ENCODE data around the gene SCARB1.

Gene SCARB1

GRCh38 chr12:124790650-124791400, 72.8 kb downstream of the SCARB1 start:
- no peak for DNase-seq
- no peak for TF ChIP-seq CTCF (IDR thresholded peaks at IDR 0.05; ENCODE audit: low read depth, low read length)
- no peaks in the 10 kb centered on the region for H3K27me3 ChIP-seq (ENCODE audit: insufficient read depth, low read depth, severe bottlenecking)
- no peaks in the 10 kb centered on the region for H3K9me3 ChIP-seq (ENCODE audit: severe bottlenecking)
- peaks cover 6% of the 10 kb centered on the region for H3K36me3 ChIP-seq
- H3K4me3 ChIP-seq (ENCODE audit: low read depth, low read length) = no peak overlapping the region
- H3K27ac ChIP-seq = no peak overlapping the region

GRCh38 chr12:124788936-124789555, 74.6 kb downstream of the SCARB1 start:
- Histone ChIP-seq H3K4me3 (ENCODE audit: low read depth, low read length) (no peak overlapping the region), H3K9me3 (ENCODE audit: severe bottlenecking) (no peaks in the 10 kb centered on the region), H3K27ac (no peak overlapping the region), H3K36me3 (peaks cover 10% of the 10 kb centered on the region), H3K27me3 (ENCODE audit: insufficient read depth, low read depth, severe bottlenecking) (no peaks in the 10 kb centered on the region)
- no peak for TF ChIP-seq CTCF (IDR thresholded peaks at IDR 0.05; ENCODE audit: low read depth, low read length)
- DNase-seq = no peak

- Histone ChIP-seq H3K9me3 (ENCODE audit: severe bottlenecking) (no peaks in the 10 kb centered on the region), H3K4me3 (ENCODE audit: low read depth, low read length) (peak overlapping the region; percentile 30), H3K27ac (peak overlapping the region; percentile 41; the same call in 1 of the 2 replicates), H3K36me3 (peaks cover 10% of the 10 kb centered on the region), H3K27me3 (ENCODE audit: insufficient read depth, low read depth, severe bottlenecking) (no peaks in the 10 kb centered on the region)
- DNase-seq = peak; percentile 83
- no peak for TF ChIP-seq CTCF (IDR thresholded peaks at IDR 0.05; ENCODE audit: low read depth, low read length)
Observed at GRCh38 chr12:124786061-124786964, 77.4 kb downstream of the SCARB1 start.

GRCh38 chr12:124784871-124785572, 78.6 kb downstream of the SCARB1 start:
- no peak for TF ChIP-seq CTCF (IDR thresholded peaks at IDR 0.05; ENCODE audit: low read depth, low read length)
- DNase-seq = no peak
- no peaks in the 10 kb centered on the region for H3K9me3 ChIP-seq (ENCODE audit: severe bottlenecking)
- H3K27me3 ChIP-seq (ENCODE audit: insufficient read depth, low read depth, severe bottlenecking) = no peaks in the 10 kb centered on the region
- no peak overlapping the region for H3K27ac ChIP-seq
- peaks cover 10% of the 10 kb centered on the region for H3K36me3 ChIP-seq
- no peak overlapping the region for H3K4me3 ChIP-seq (ENCODE audit: low read depth, low read length)

GRCh38 chr12:124783087-124783486, 80.6 kb downstream of the SCARB1 start:
- Histone ChIP-seq H3K27me3 (ENCODE audit: insufficient read depth, low read depth, severe bottlenecking) (no peaks in the 10 kb centered on the region), H3K36me3 (peaks cover 10% of the 10 kb centered on the region), H3K27ac (no peak overlapping the region), H3K9me3 (ENCODE audit: severe bottlenecking) (no peaks in the 10 kb centered on the region), H3K4me3 (ENCODE audit: low read depth, low read length) (no peak overlapping the region)
- DNase-seq = no peak
- no peak for TF ChIP-seq CTCF (IDR thresholded peaks at IDR 0.05; ENCODE audit: low read depth, low read length)

Measured in WERI-Rb-1 (cell line).